SU-DHL-6 (cell line): Measurements from ENCODE around the gene DYNLRB1.

ENCODE experiments used
- H2AFZ ChIP-seq: fragments of 200-600 bp; sonication (generic); 2 replicates; pipeline ENCODE4 v1.6.1; 2014; ENCODE audit warnings: low read depth, mild to moderate bottlenecking, moderate library complexity, mixed read lengths, antibody characterized with exemption, low read length; ENCODE audit not compliant: severe bottlenecking
- H3F3A ChIP-seq: fragments of 200-600 bp; shearing (Covaris generic); 2 replicates; pipeline ENCODE4 v1.6.0; 2016; ENCODE audit warnings: antibody characterized with exemption, mild to moderate bottlenecking; ENCODE audit not compliant: insufficient read depth
- H3K27ac ChIP-seq: fragments of 200-600 bp; sonication (generic); 2 replicates; pipeline ENCODE4 v1.5.1; 2016; ENCODE audit warnings: low read depth, mild to moderate bottlenecking, low read length, moderate library complexity, mixed read lengths
- H3K27me3 ChIP-seq: fragments of 200-600 bp; sonication (generic), shearing (Covaris generic); 2 replicates; pipeline ENCODE4 v1.6.0; 2014; ENCODE audit warnings: mild to moderate bottlenecking, low read length
- H3K36me3 ChIP-seq: fragments of 200-600 bp; sonication (generic); 2 replicates; pipeline ENCODE4 v1.6.1; 2014; ENCODE audit warnings: mild to moderate bottlenecking, low read length, mixed read lengths
- H3K4me2 ChIP-seq: fragments of 300-600, 200-600 bp; shearing (Covaris generic), sonication (generic); 2 replicates; pipeline ENCODE4 v1.6.0; 2014; ENCODE audit warnings: low read length, low read depth, mild to moderate bottlenecking; ENCODE audit not compliant: poor library complexity, severe bottlenecking
- H3K4me3 ChIP-seq: fragments of 200-600 bp; sonication (generic); 2 replicates; pipeline ENCODE4 v1.5.1; 2014; ENCODE audit warnings: antibody characterized with exemption, low read length, mild to moderate bottlenecking, mixed read lengths; ENCODE audit not compliant: insufficient read depth, poor library complexity, severe bottlenecking
- H3K79me2 ChIP-seq: fragments of 200-600 bp; sonication (generic); 2 replicates; pipeline ENCODE4 v1.6.1; 2014; ENCODE audit warnings: mild to moderate bottlenecking, low read length, moderate library complexity; ENCODE audit not compliant: insufficient read depth
- H3K9ac ChIP-seq: fragments of 200-600 bp; sonication (generic); 2 replicates; pipeline ENCODE4 v1.7.0; 2014; ENCODE audit warnings: mild to moderate bottlenecking, low read length
- H3K9me2 ChIP-seq: fragments of 200-600 bp; sonication (generic); replicated peaks from 2 replicates; pipeline ENCODE4 v1.6.1; 2014; ENCODE audit warnings: low read length; ENCODE audit not compliant: insufficient read depth
- H3K9me3 ChIP-seq: fragments of 200-600 bp; sonication (generic); 2 replicates; pipeline ENCODE4 v1.6.1; 2014; ENCODE audit warnings: low read length, mixed read lengths; ENCODE audit not compliant: insufficient read depth
- H4K20me1 ChIP-seq: fragments of 200-600 bp; sonication (generic); 2 replicates; pipeline ENCODE4 v1.6.1; 2014; ENCODE audit warnings: low read depth, mild to moderate bottlenecking, antibody characterized with exemption, low read length, moderate library complexity, mixed read lengths
- CTCF ChIP-seq: fragments of 200-600 bp; sonication (generic); IDR thresholded peaks from one replicate; pipeline ENCODE4 v1.5.1; 2017; ENCODE audit warnings: antibody characterized with exemption, mild to moderate bottlenecking, low read length, moderate library complexity; ENCODE audit not compliant: insufficient read depth, poor library complexity, severe bottlenecking
- EZH2phosphoT487 ChIP-seq: fragments of 200-600 bp; sonication (generic), shearing (Covaris generic); conservative IDR thresholded peaks from 2 replicates; pipeline ENCODE4 v1.6.1; 2018; ENCODE audit warnings: mild to moderate bottlenecking, antibody characterized with exemption, low read length, moderate library complexity, mixed read lengths

Gene DYNLRB1

GRCh38 chr20:34582221-34582620 is 66.0 kb downstream of the DYNLRB1 start:
- no peak overlapping the region for H3K9ac ChIP-seq
- H3K4me3 ChIP-seq: no peak overlapping the region
- H3K27ac ChIP-seq: no peak overlapping the region
- no peaks in the 10 kb centered on the region for H3F3A ChIP-seq
- no peaks in the 10 kb centered on the region for H3K9me2 ChIP-seq
- H3K9me3 ChIP-seq: no peaks in the 10 kb centered on the region
- H3K4me2 ChIP-seq: no peak overlapping the region
- no peak overlapping the region for H2AFZ ChIP-seq
- no peaks in the 10 kb centered on the region for H3K79me2 ChIP-seq
- no peaks in the 10 kb centered on the region for H3K27me3 ChIP-seq
- TF ChIP-seq EZH2phosphoT487 (no peak), CTCF (no peak)
- no peaks in the 10 kb centered on the region for H3K36me3 ChIP-seq
- H4K20me1 ChIP-seq: no peaks in the 10 kb centered on the region

GRCh38 chr20:34582911-34583310 is 66.7 kb downstream of the DYNLRB1 start:
- H3K27me3 ChIP-seq: no peaks in the 10 kb centered on the region
- no peak overlapping the region for H3K4me2 ChIP-seq
- H3K4me3 ChIP-seq: no peak overlapping the region
- no peak overlapping the region for H2AFZ ChIP-seq
- TF ChIP-seq CTCF (no peak), EZH2phosphoT487 (no peak)
- no peaks in the 10 kb centered on the region for H4K20me1 ChIP-seq
- no peak overlapping the region for H3K27ac ChIP-seq
- H3F3A ChIP-seq: no peaks in the 10 kb centered on the region
- H3K79me2 ChIP-seq: no peaks in the 10 kb centered on the region
- no peaks in the 10 kb centered on the region for H3K9me2 ChIP-seq
- H3K9ac ChIP-seq: no peak overlapping the region
- no peaks in the 10 kb centered on the region for H3K9me3 ChIP-seq
- no peaks in the 10 kb centered on the region for H3K36me3 ChIP-seq

GRCh38 chr20:34583544-34583943 is 67.3 kb downstream of the DYNLRB1 start:
- H3K9ac ChIP-seq: no peak overlapping the region

More at GRCh38 chr20:34583544-34583943, 67.3 kb downstream of the DYNLRB1 start:
- no peaks in the 10 kb centered on the region for H4K20me1 ChIP-seq
- no peak overlapping the region for H2AFZ ChIP-seq
- H3K36me3 ChIP-seq: no peaks in the 10 kb centered on the region
- no peak overlapping the region for H3K4me3 ChIP-seq
- no peaks in the 10 kb centered on the region for H3K9me2 ChIP-seq
- no peaks in the 10 kb centered on the region for H3F3A ChIP-seq
- H3K27ac ChIP-seq: no peak overlapping the region
- no peak overlapping the region for H3K4me2 ChIP-seq
- H3K9me3 ChIP-seq: no peaks in the 10 kb centered on the region
- no peaks in the 10 kb centered on the region for H3K27me3 ChIP-seq
- TF ChIP-seq EZH2phosphoT487 (no peak), CTCF (no peak)
- H3K79me2 ChIP-seq: no peaks in the 10 kb centered on the region
